Suppressor macrophage treated with lipopolysaccharide for 4 hours (primary cell): ENCODE data around the gene SLC44A2.
A peak's percentile ranks its signal among the peaks of the same experiment; 100 is the strongest.

Experiments used
- DNase-seq: peaks from one replicate; pipeline ENCODE4 v3.0.0-alpha.2; 2020

The SLC44A2 gene

GRCh38 chr19:10625003-10625761 is at the start of gene SLC44A2:
TSS of gene SLC44A2 (plus strand) at chr19:10625553. CDS start at chr19:10625634, 81 bp downstream.
- no peak for DNase-seq

GRCh38 chr19:10577951-10578350 is 47.4 kb upstream of the SLC44A2 start:
- no peak for DNase-seq

GRCh38 chr19:10580979-10581631 is 44.2 kb upstream of the SLC44A2 start:
- DNase-seq, result peak; percentile 96

- no peak for DNase-seq
Measured at GRCh38 chr19:10582091-10582490, 43.3 kb upstream of the SLC44A2 start.

- peak; percentile 42 for DNase-seq
Measured at GRCh38 chr19:10583036-10583776, 42.1 kb upstream of the SLC44A2 start.

GRCh38 chr19:10586396-10586795 is 39.0 kb upstream of the SLC44A2 start:
- DNase-seq, result no peak

- DNase-seq, result no peak
Measured at GRCh38 chr19:10587022-10587838, 38.1 kb upstream of the SLC44A2 start, which contains the start of gene AP1M2. TSS of gene AP1M2 (minus strand) at chr19:10587312. CDS start at chr19:10587231, 81 bp downstream.

GRCh38 chr19:10587839-10588150 is 37.6 kb upstream of the SLC44A2 start:
- DNase-seq, result no peak

GRCh38 chr19:10593148-10593547 is 32.2 kb upstream of the SLC44A2 start:
- DNase-seq, result no peak

- DNase-seq, result peak; percentile 47
Measured at GRCh38 chr19:10593820-10594637, 31.3 kb upstream of the SLC44A2 start.

GRCh38 chr19:10600149-10600548 is 25.2 kb upstream of the SLC44A2 start:
- DNase-seq, result no peak

- no peak for DNase-seq
Measured at GRCh38 chr19:10601999-10602329, 23.4 kb upstream of the SLC44A2 start.

- DNase-seq, result peak; percentile 90
Measured at GRCh38 chr19:10602330-10603083, 22.8 kb upstream of the SLC44A2 start.

GRCh38 chr19:10603084-10603872 is 22.1 kb upstream of the SLC44A2 start:
- DNase-seq, result no peak

GRCh38 chr19:10603873-10604459 is 21.4 kb upstream of the SLC44A2 start:
- DNase-seq, result peak; percentile 89

GRCh38 chr19:10604460-10604980 is 20.8 kb upstream of the SLC44A2 start:
- peak; percentile 35 for DNase-seq

GRCh38 chr19:10611907-10612306 is 13.4 kb upstream of the SLC44A2 start:
- DNase-seq, result no peak

GRCh38 chr19:10612499-10613119 is 12.7 kb upstream of the SLC44A2 start:
- no peak for DNase-seq

GRCh38 chr19:10615429-10616023 is 9.8 kb upstream of the SLC44A2 start:
- DNase-seq, result no peak
